ENCODE measurements around the gene FOXA2. TPM values are rescaled to one million over a fixed set of nuclear protein-coding genes. Genes with fewer than 3 reads are reported as not detected.

FOXA2 gene
- total RNA-seq, 4 donors from 2014 or later, result 1.5 to 15.5 (median 4.7) TPM

DNA sequence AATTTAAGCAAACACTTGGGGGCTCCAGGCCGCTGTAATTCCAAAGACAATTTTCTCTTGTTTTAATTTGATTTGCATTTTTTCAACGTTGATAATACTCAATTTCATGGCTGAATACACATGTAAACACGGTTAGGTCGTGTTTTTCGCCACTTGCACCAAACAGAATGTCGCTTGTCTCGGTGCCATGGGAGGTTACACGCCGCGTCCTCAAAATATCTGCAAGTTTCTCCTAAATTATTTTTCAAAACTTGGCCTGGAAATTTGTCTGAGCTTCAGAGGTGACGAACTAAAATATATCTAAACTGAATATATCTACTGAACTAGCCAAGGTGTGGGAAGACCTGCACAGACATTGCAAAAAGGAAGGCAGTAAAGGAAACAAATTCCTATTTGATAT is 15.0 kb downstream of the FOXA2 start:
- TF ChIP-seq POLR2A (IDR thresholded peaks at IDR 0.05), result no peak
- TF ChIP-seq, protein P1, sequence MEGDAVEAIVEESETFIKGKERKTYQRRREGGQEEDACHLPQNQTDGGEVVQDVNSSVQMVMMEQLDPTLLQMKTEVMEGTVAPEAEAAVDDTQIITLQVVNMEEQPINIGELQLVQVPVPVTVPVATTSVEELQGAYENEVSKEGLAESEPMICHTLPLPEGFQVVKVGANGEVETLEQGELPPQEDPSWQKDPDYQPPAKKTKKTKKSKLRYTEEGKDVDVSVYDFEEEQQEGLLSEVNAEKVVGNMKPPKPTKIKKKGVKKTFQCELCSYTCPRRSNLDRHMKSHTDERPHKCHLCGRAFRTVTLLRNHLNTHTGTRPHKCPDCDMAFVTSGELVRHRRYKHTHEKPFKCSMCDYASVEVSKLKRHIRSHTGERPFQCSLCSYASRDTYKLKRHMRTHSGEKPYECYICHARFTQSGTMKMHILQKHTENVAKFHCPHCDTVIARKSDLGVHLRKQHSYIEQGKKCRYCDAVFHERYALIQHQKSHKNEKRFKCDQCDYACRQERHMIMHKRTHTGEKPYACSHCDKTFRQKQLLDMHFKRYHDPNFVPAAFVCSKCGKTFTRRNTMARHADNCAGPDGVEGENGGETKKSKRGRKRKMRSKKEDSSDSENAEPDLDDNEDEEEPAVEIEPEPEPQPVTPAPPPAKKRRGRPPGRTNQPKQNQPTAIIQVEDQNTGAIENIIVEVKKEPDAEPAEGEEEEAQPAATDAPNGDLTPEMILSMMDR (IDR thresholded peaks at IDR 0.05), result no peak
- H3K9me3 ChIP-seq, result no peaks in the 10 kb centered on the region
- 33 to 46% methylated on average over 11 of the region's 11 CpGs for WGBS, 2 donors
- DNase-seq, result no peak
- peaks cover 39% of the 10 kb centered on the region for H3K27me3 ChIP-seq
- H3K27ac ChIP-seq, result no peak overlapping the region
- intact Hi-C loops (cut with DNase I), result no loop called here
- H3K4me3 ChIP-seq (replicated peaks in 1 of 3), result no peak overlapping the region
- H3K36me3 ChIP-seq, result no peaks in the 10 kb centered on the region
- peaks cover 3 to 11% of the 10 kb centered on the region in 2 donors for H3K4me1 ChIP-seq

DNA sequence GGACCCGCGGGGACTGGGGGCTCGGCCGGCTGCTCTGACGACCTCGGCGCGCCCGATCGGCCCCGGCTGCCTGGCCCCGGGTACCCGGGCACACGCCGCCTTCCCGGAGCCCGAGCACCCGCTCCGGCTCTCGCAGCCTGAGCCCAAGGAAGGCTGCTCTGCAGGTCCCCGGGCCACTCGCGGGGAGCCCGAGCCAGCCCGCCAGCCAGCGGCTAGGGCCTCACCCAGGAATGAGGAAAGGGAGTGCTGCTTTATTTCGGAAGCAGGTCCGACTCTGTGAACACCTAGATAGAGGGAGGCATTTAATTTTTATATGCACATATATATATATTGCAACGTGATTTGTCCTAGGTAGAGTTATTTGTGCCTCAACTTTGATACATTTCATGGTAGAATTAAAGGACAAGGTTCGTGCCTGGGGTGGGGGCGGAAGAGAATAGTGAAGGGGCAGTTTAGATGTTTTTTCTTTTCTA is 15.5 kb downstream of the FOXA2 start:
- Histone ChIP-seq H3K9me3 (no peaks in the 10 kb centered on the region), H3K27me3 (peaks cover 37% of the 10 kb centered on the region), H3K27ac (no peak overlapping the region), H3K36me3 (no peaks in the 10 kb centered on the region), H3K4me1 (peaks cover 3 to 11% of the 10 kb centered on the region in 2 donors), H3K4me3 (replicated peaks in 1 of 3) (no peak overlapping the region)
- WGBS, 2 donors, result 9 to 17% methylated on average over 5 to 14 of the region's 31 CpGs
- DNase-seq, result no peak
- intact Hi-C loops (cut with DNase I), result no loop called here
- TF ChIP-seq, protein P1 (IDR thresholded peaks at IDR 0.05), result no peak
- TF ChIP-seq POLR2A (IDR thresholded peaks at IDR 0.05), result no peak

DNA sequence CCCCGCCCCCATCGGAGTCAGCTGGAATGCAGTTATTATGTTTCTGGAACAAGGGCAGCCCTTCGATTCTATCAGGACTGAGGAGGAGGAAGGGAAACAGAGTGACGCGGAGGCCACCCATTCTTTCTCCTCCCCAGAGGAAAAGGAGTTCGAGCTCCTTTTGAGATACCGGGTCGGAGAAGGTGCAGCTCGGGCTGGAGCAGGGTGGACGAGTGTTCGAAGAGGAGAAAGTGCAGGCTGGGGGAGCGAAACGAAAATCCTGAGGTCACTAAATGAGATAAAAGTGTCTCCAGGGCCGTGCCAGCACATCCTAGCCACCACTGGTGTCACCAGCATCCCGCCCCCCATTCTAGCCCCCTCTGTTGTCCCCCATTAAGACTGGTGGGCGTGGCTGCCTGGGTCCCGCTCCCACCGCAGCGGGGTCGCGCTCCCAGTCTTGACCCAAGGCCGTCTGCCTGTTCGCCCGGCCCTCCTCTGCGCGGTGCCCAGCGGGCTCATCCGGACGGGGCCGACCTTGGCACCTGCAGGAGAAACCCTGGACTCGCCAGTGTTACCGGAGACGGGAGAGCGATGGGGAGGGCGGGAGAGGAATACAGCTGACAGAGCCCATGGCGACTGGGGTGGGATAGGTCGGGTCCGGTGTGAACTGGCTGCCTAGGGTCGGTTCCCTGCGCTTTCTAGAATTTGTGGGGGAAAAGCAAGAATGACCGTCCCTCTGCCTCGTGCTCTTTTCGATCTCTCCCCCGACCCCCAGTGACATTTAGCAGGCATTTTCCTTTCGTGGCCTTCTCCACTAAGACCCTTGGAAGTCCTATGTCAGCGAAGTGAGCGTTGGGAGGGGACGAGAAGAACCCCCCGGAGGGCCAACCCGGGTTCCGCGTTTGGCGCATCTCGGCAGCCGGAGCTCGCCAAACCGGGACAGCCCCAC is 16.2 kb downstream of the FOXA2 start:
- Histone ChIP-seq H3K9me3 (no peaks in the 10 kb centered on the region), H3K27ac (no peak overlapping the region), H3K4me1 (peaks cover 3 to 11% of the 10 kb centered on the region in 2 donors), H3K36me3 (no peaks in the 10 kb centered on the region), H3K27me3 (peaks cover 30% of the 10 kb centered on the region), H3K4me3 (replicated peaks in 1 of 3) (no peak overlapping the region)
- WGBS, 2 donors, result 4 to 6% methylated on average over 38 to 45 of the region's 57 CpGs
- intact Hi-C loops (cut with DNase I), result no loop called here
- DNase-seq, result no peak
- no peak for TF ChIP-seq POLR2A (IDR thresholded peaks at IDR 0.05)
- TF ChIP-seq, protein P1 (IDR thresholded peaks at IDR 0.05), result no peak

DNA sequence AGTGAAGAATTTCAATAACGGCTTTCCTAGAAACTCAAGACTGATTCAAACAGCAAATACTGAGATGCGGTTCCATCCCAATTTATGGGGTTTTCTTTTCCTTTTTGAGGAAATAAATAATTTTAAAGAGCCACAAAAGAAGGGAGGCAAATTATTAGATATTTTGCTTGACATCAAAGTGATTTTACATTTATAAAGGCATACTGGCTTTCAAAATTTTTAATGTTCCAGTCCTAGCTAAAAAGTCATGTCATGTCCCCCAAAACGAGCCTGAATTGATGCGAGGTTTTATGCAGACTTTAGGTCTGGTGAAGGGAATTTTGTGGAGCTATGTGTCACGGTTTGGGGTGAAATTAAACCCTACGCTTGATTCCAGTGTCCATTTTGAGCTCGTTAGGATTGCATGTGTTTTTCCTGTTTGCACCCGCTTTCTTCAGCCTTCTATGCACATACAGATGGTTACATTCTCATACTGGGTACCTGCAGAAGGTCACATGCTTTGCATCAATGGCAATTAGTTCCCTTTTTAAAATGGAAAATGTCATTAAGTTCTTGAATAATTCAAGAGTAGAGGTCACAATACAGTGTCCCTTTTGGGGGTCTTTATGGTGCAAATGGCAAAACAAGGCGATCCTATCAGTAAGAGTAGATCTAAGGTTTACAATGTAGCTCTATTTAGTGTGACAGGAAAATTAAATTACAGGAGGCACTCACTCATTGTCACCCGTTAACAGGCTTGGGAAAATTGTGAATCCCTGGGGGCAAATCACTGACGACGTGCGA is 17.3 kb downstream of the FOXA2 start:
- Histone ChIP-seq H3K27me3 (peaks cover 30% of the 10 kb centered on the region), H3K36me3 (no peaks in the 10 kb centered on the region), H3K4me1 (peaks cover 3 to 11% of the 10 kb centered on the region in 2 donors), H3K4me3 (replicated peaks in 1 of 3) (no peak overlapping the region), H3K9me3 (no peaks in the 10 kb centered on the region), H3K27ac (no peak overlapping the region)
- WGBS, 2 donors, result 46 to 47% methylated on average over 13 of the region's 13 CpGs
- intact Hi-C loops (cut with DNase I), result no loop called here
- DNase-seq, result no peak
- TF ChIP-seq POLR2A (IDR thresholded peaks at IDR 0.05), result no peak
- TF ChIP-seq, protein P1 (IDR thresholded peaks at IDR 0.05), result no peak

Measured in thyroid gland (tissue), 4 donors.